ENCODE results near the gene ADSL. TPM values are rescaled to one million over a fixed set of nuclear protein-coding genes. Genes with fewer than 3 reads are reported as not detected.

Gene ADSL
- total RNA-seq, 1 experiment from 2014 or later: 126 TPM

GRCh38 chr22:40302149-40302548 lies 44.2 kb upstream of the ADSL start:
- BruUV-seq (replicated peaks): no TSS peak
- Histone ChIP-seq H3K4me2 (ENCODE audit: low read length) (no peak overlapping the region), H3K9ac (ENCODE audit: low read length) (no peak overlapping the region), H3K27me3 (ENCODE audit: insufficient read depth, low read length) (no peaks in the 10 kb centered on the region), H3K36me3 (ENCODE audit: control insufficient read depth in 1 of 2, insufficient read depth in 2 of 2, low read length in 2 of 2) (peaks cover 0 to 8% of the 10 kb centered on the region in 2 experiments; a peak in 1 of 4 replicates), H3K4me1 (ENCODE audit: control insufficient read depth in 1 of 2, insufficient read depth in 2 of 2, low read length in 2 of 2) (peaks cover 10 to 17% of the 10 kb centered on the region in 2 experiments; a peak in 3 of 4 replicates), H2AFZ (ENCODE audit: low read depth, low read length, poor library complexity, severe bottlenecking) (no peak overlapping the region), H3K27ac (ENCODE audit: low read depth, low read length) (no peak overlapping the region), H3K9me2 (ENCODE audit: insufficient read depth) (no peaks in the 10 kb centered on the region), H3K79me2 (ENCODE audit: insufficient read depth, low read length) (no peaks in the 10 kb centered on the region), H3K9me3 (ENCODE audit: control insufficient read depth in 1 of 2, insufficient read depth in 1 of 2, low read depth in 1 of 2, low read length in 2 of 2) (no peaks in the 10 kb centered on the region), H3K4me3 (replicated peaks in 1 of 2; ENCODE audit: low read depth in 1 of 2, low read length in 2 of 2) (no peak overlapping the region), H4K20me1 (ENCODE audit: insufficient read depth) (no peaks in the 10 kb centered on the region)
- no peak for DNase-seq (ENCODE audit: low read depth, low spot score)
- ChIA-PET POLR2A (no interaction called here), RAD21 (ENCODE audit: low non-redundant PET in 1 of 2, low total read pairs in 2 of 2, uncharacterized antibody in 2 of 2, unreplicated experiment in 2 of 2) (no interaction called here), CTCF (no interaction called here)
- intact Hi-C loops (cut with micrococcal nuclease): no loop called here
- TF ChIP-seq ELF1 (IDR thresholded peaks at IDR 0.05; ENCODE audit: borderline replicate concordance, low read depth) (no peak), REST (IDR thresholded peaks at IDR 0.05; ENCODE audit: low read depth) (no peak), CEBPB (IDR thresholded peaks at IDR 0.05; ENCODE audit: low read depth) (no peak), POLR2A (IDR thresholded peaks at IDR 0.05; ENCODE audit: borderline replicate concordance, extremely low read depth, insufficient read depth, insufficient read length) (no peak), ZNF274 (IDR thresholded peaks at IDR 0.05; ENCODE audit: low read depth, low read length) (no peak), RAD21 (IDR thresholded peaks at IDR 0.05; ENCODE audit: low read depth) (no peak), SP1 (IDR thresholded peaks at IDR 0.05; ENCODE audit: low read depth) (no peak)
- ATAC-seq: no peak

- H2AFZ ChIP-seq (ENCODE audit: low read depth, low read length, poor library complexity, severe bottlenecking): no peak overlapping the region
- intact Hi-C loops (cut with micrococcal nuclease): no loop called here
- H3K9me2 ChIP-seq (ENCODE audit: insufficient read depth): no peaks in the 10 kb centered on the region
- H3K4me2 ChIP-seq (ENCODE audit: low read length): no peak overlapping the region
- POLR2A ChIA-PET: no interaction called here
- DNase-seq (ENCODE audit: low read depth, low spot score): no peak
- no peak overlapping the region for H3K27ac ChIP-seq (ENCODE audit: low read depth, low read length)
- no peaks in the 10 kb centered on the region for H3K27me3 ChIP-seq (ENCODE audit: insufficient read depth, low read length)
- no peak overlapping the region for H3K9ac ChIP-seq (ENCODE audit: low read length)
- no peak for ATAC-seq
- RAD21 ChIA-PET (ENCODE audit: low non-redundant PET in 1 of 2, low total read pairs in 2 of 2, uncharacterized antibody in 2 of 2, unreplicated experiment in 2 of 2): no interaction called here
- H3K4me1 ChIP-seq (ENCODE audit: control insufficient read depth in 1 of 2, insufficient read depth in 2 of 2, low read length in 2 of 2): no peaks in the 10 kb centered on the region
- BruUV-seq (replicated peaks): no TSS peak
- H3K4me3 ChIP-seq (replicated peaks in 1 of 2; ENCODE audit: low read depth in 1 of 2, low read length in 2 of 2): no peak overlapping the region
- H3K79me2 ChIP-seq (ENCODE audit: insufficient read depth, low read length): no peaks in the 10 kb centered on the region
- H3K9me3 ChIP-seq (ENCODE audit: control insufficient read depth in 1 of 2, insufficient read depth in 1 of 2, low read depth in 1 of 2, low read length in 2 of 2): no peaks in the 10 kb centered on the region
- H3K36me3 ChIP-seq (ENCODE audit: control insufficient read depth in 1 of 2, insufficient read depth in 2 of 2, low read length in 2 of 2): peaks cover 6 to 13% of the 10 kb centered on the region in 2 experiments; a peak in 3 of 4 replicates
- CTCF ChIA-PET: no interaction called here
- no peak for TF ChIP-seq JUND (IDR thresholded peaks at IDR 0.05)
- TF ChIP-seq ZNF274 (IDR thresholded peaks at IDR 0.05; ENCODE audit: low read depth, low read length): no peak
- no peak for TF ChIP-seq ZBTB33 (IDR thresholded peaks at IDR 0.05; ENCODE audit: extremely low read depth, insufficient replicate concordance, low read length)
- TF ChIP-seq SIN3A (IDR thresholded peaks at IDR 0.05; ENCODE audit: low read depth): no peak
- no peaks in the 10 kb centered on the region for H4K20me1 ChIP-seq (ENCODE audit: insufficient read depth)
These were observed 40.7 kb upstream of the ADSL start for GRCh38 chr22:40305625-40306024.

All from HCT116 (cell line).